ENCODE results near the gene AFAP1L1.

Gene AFAP1L1

GRCh38 chr5:149298842-149299404 lies 27.3 kb downstream of the AFAP1L1 start:
- TF ChIP-seq ZFX (IDR thresholded peaks at IDR 0.05; ENCODE audit: borderline replicate concordance) (no peak), CTCF (IDR thresholded peaks at IDR 0.05) (no peak)
- no peak overlapping the region for H3K27ac ChIP-seq

GRCh38 chr5:149299451-149300054 lies 27.9 kb downstream of the AFAP1L1 start:
- H3K27ac ChIP-seq = no peak overlapping the region
- no peak for TF ChIP-seq CTCF (IDR thresholded peaks at IDR 0.05)
- no peak for TF ChIP-seq ZFX (IDR thresholded peaks at IDR 0.05; ENCODE audit: borderline replicate concordance)

- H3K27ac ChIP-seq = no peak overlapping the region
- TF ChIP-seq CTCF (IDR thresholded peaks at IDR 0.05) = no peak
- TF ChIP-seq ZFX (IDR thresholded peaks at IDR 0.05; ENCODE audit: borderline replicate concordance) = no peak
These were observed 28.8 kb downstream of the AFAP1L1 start for GRCh38 chr5:149300441-149300840.

- H3K27ac ChIP-seq = no peak overlapping the region
- no peak for TF ChIP-seq ZFX (IDR thresholded peaks at IDR 0.05; ENCODE audit: borderline replicate concordance)
- TF ChIP-seq CTCF (IDR thresholded peaks at IDR 0.05) = no peak
These were observed 29.5 kb downstream of the AFAP1L1 start for GRCh38 chr5:149301049-149301743.

DNA sequence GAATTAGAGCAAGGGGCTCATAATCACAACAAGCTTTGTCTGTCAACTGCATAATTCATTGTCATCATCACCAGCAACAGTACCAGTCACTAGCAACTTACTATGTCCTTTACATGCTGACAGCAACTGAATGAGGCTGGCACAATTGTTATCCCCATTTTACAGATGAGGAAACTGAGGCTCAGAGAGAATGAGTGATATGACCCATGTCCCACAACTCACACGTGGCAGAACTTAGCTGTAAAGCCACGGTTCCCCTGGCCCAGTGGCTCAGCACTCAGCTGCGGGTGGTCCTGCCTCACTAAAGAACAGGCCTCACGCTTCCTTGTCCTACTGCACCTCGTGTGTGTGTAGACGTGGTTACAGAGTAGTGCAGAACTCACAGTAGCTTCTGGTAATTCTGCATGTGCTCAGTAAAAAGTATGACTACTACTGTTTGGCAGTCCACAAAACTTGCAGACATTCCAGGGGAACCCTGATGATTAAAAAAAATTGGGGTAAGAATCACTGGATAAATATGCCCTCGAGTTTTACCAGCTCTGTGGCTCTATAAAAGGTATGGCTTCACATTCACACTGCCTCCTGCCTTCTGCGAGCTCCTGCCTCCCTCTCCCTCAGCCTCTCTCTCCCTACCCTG lies 30.2 kb downstream of the AFAP1L1 start:
- H3K27ac ChIP-seq = no peak overlapping the region
- no peak for TF ChIP-seq CTCF (IDR thresholded peaks at IDR 0.05)
- TF ChIP-seq ZFX (IDR thresholded peaks at IDR 0.05; ENCODE audit: borderline replicate concordance) = no peak

DNA sequence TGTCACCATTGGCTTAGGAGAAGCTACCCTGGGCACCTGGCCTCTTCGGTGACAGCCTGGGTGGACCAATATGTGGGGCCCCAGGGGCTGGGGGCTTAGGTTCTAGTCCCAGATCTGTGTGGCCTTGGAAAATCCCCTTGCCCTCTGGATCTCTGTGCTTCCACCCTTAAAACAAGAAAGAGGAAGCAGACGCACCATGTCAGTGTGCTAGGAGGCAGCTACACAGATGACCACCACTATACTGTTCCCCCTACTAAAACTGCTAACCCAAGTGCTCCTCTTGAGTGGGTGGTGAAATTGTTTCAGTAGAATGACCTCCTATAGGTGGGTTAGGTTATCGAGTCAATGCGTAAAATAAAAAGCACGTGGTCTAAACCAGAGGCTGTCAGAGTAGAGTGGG lies 31.0 kb downstream of the AFAP1L1 start:
- TF ChIP-seq CTCF (IDR thresholded peaks at IDR 0.05) (no peak), ZFX (IDR thresholded peaks at IDR 0.05; ENCODE audit: borderline replicate concordance) (no peak)
- no peak overlapping the region for H3K27ac ChIP-seq

DNA sequence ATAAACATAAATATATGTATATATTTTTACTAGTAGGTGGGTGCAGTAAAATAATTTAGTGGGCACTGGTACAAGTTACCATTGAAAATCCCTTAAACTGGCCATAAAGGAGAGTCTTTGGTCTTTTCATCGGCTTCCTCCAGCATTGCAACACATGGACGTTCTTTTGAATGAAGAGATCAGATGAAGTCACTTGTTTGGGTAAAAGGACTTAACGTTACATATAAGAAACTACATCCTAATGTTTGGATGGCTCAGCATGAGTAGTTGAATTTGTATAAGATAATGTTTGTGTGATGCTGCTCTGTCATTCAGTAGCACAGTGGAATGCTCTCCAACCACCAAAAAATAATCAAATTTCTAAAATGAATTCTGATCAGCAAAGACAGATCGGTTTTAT lies 31.6 kb downstream of the AFAP1L1 start:
- TF ChIP-seq CTCF (IDR thresholded peaks at IDR 0.05) (no peak), ZFX (IDR thresholded peaks at IDR 0.05; ENCODE audit: borderline replicate concordance) (no peak)
- no peak overlapping the region for H3K27ac ChIP-seq
